SK-N-SH treated with all-trans-retinoic acid at 6 μM for 48 hours (cell line): ENCODE measurements around the gene TMTC2.

Experiments
- ATAC-seq: fragments of 200-7000 bp; cut with Tn5 transposase; 3 replicates; pipeline ENCODE4 v1.9.1; 2020; ENCODE audit warnings: mild to moderate bottlenecking, moderate library complexity
- ARNTL ChIP-seq: fragments of 450-650 bp; formaldehyde crosslinking; IDR thresholded peaks from 2 replicates; pipeline ENCODE4 v1.5.0; 2020; ENCODE audit warnings: low read depth, mild to moderate bottlenecking, moderate library complexity, borderline replicate concordance
- BACH2 ChIP-seq: fragments of 250-450 bp; sonication (Bioruptor Pico); IDR thresholded peaks from 2 replicates; pipeline ENCODE4 v1.9.0; 2021; ENCODE audit warnings: mild to moderate bottlenecking, borderline replicate concordance
- CSDC2 ChIP-seq: fragments of 250-450 bp; sonication (Bioruptor Pico); IDR thresholded peaks from 2 replicates; pipeline ENCODE4 v1.5.0; 2020; ENCODE audit warnings: mild to moderate bottlenecking, moderate library complexity
- ESRRG ChIP-seq: fragments of 250-450 bp; sonication (Bioruptor Pico); IDR thresholded peaks from 2 replicates; pipeline ENCODE4 v1.6.1; 2021; ENCODE audit warnings: mild to moderate bottlenecking
- GLIS3 ChIP-seq: fragments of 250-450 bp; sonication (Bioruptor Pico); IDR thresholded peaks from 2 replicates; pipeline ENCODE4 v1.5.0; 2020; ENCODE audit warnings: mild to moderate bottlenecking, moderate library complexity
- ISL1 ChIP-seq: fragments of 250-450 bp; sonication (Bioruptor Pico); IDR thresholded peaks from 2 replicates; pipeline ENCODE4 v2.1.2; 2022; ENCODE audit warnings: mild to moderate bottlenecking, moderate library complexity
- OSR1 ChIP-seq: fragments of 250-450 bp; sonication (Bioruptor Pico); IDR thresholded peaks from 2 replicates; pipeline ENCODE4 v1.8.0; 2022; ENCODE audit warnings: moderate library complexity, mild to moderate bottlenecking, inconsistent platforms
- PPARA ChIP-seq: fragments of 250-450 bp; sonication (Bioruptor Pico); IDR thresholded peaks from 2 replicates; pipeline ENCODE4 v1.5.0; 2020; ENCODE audit warnings: mild to moderate bottlenecking, borderline replicate concordance
- RARB ChIP-seq: fragments of 250-450 bp; sonication (Bioruptor Pico); IDR thresholded peaks from 2 replicates; pipeline ENCODE4 v1.8.0; 2021; ENCODE audit warnings: mild to moderate bottlenecking, moderate library complexity
- SNAI2 ChIP-seq: fragments of 250-450 bp; sonication (Bioruptor Pico); IDR thresholded peaks from 2 replicates; pipeline ENCODE4 v1.5.0; 2020; ENCODE audit warnings: mild to moderate bottlenecking, moderate library complexity
- TCF4 ChIP-seq: fragments of 250-450 bp; sonication (Bioruptor Pico); IDR thresholded peaks from 2 replicates; pipeline ENCODE4 v1.8.0; 2021; ENCODE audit warnings: mild to moderate bottlenecking, moderate library complexity, borderline replicate concordance
- TOX ChIP-seq: fragments of 250-450 bp; sonication (Bioruptor Pico); IDR thresholded peaks from 2 replicates; pipeline ENCODE4 v1.8.0; 2021; ENCODE audit warnings: mild to moderate bottlenecking, moderate library complexity, borderline replicate concordance
- ZC3H10 ChIP-seq: fragments of 250-450 bp; sonication (Bioruptor Pico); IDR thresholded peaks from 2 replicates; pipeline ENCODE4 v1.5.1; 2021; ENCODE audit warnings: mild to moderate bottlenecking, moderate library complexity
- ZFP3 ChIP-seq: fragments of 250-450 bp; sonication (Bioruptor Pico); IDR thresholded peaks from 2 replicates; pipeline ENCODE4 v1.5.0; 2020; ENCODE audit warnings: mild to moderate bottlenecking, moderate library complexity
- ZFP30 ChIP-seq: fragments of 450-650 bp; formaldehyde crosslinking; IDR thresholded peaks from 2 replicates; pipeline ENCODE4 v1.5.0; 2022; ENCODE audit warnings: mild to moderate bottlenecking, moderate library complexity
- ZNF565 ChIP-seq: fragments of 450-650 bp; formaldehyde crosslinking; conservative IDR thresholded peaks from 2 replicates; pipeline ENCODE4 v1.5.0; 2020; ENCODE audit warnings: low read depth, mild to moderate bottlenecking, moderate library complexity
- ZNF70 ChIP-seq: fragments of 450-650 bp; formaldehyde crosslinking; IDR thresholded peaks from 2 replicates; pipeline ENCODE4 v1.5.0; 2020; ENCODE audit warnings: mild to moderate bottlenecking, moderate library complexity
- TF ChIP-seq, protein P1 (sequence below): fragments of 250-450 bp; sonication (Bioruptor Pico); IDR thresholded peaks from 2 replicates; pipeline ENCODE4 v1.5.1; 2020; ENCODE audit warnings: low read depth, mild to moderate bottlenecking, moderate library complexity
- TF ChIP-seq, protein P2 (sequence below): fragments of 250-450 bp; sonication (Bioruptor Pico); IDR thresholded peaks from 2 replicates; pipeline ENCODE4 v1.5.0; 2020; ENCODE audit warnings: mild to moderate bottlenecking, moderate library complexity
- TF ChIP-seq, protein P3 (sequence below): fragments of 250-450 bp; sonication (Bioruptor Pico); IDR thresholded peaks from 2 replicates; pipeline ENCODE4 v1.5.1; 2021; ENCODE audit warnings: mild to moderate bottlenecking, moderate library complexity

TMTC2 gene

DNA sequence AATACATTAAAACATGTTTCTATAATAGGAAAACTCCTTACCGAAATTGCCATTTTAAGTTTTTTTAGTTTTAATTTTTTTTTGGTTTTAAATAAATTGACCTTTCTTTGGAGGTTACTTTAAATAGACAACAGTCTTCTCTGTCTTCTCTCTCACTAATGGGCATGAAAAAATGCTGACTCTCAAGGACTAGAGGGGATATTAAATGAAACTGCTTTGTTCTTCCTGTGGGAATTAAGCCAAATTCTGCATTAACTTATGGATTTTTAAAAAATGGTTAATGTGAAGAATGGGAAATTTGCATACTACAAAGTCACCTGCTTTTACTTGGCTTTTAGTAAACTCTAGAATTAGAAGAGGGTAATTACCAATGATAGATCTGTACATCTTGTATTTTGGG lies 378.9 kb downstream of the TMTC2 start:
- no peak for TF ChIP-seq RARB (CRISPR knock-in tag)
- no peak for TF ChIP-seq ZFP30 (CRISPR knock-in tag)
- TF ChIP-seq GLIS3 (CRISPR knock-in tag), result no peak
- no peak for TF ChIP-seq BACH2 (CRISPR knock-in tag)
- no peak for TF ChIP-seq ZC3H10 (CRISPR knock-in tag)
- TF ChIP-seq ARNTL (CRISPR knock-in tag), result no peak
- no peak for ATAC-seq

DNA sequence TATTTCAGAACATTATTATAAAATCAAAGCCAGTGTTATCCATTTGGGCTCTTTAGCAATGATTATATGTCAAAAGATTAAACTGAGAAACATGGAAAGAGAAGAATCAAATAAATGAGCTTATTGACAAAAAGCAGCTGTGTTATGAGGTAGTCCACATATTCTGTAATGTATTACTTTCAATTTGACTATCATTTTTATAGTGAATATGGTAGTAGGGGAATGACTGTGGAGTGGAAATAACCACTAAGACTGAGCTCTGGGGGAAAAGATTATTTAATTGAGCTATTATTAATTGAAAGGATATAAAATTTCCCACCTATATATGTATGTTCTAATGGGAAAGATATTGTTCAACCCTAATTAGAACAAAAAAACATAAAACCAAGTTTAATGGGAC lies 381.3 kb downstream of the TMTC2 start:
- TF ChIP-seq OSR1 (CRISPR knock-in tag) (no peak), ZFP3 (CRISPR knock-in tag) (no peak), CSDC2 (CRISPR knock-in tag) (no peak), ISL1 (CRISPR knock-in tag) (no peak), GLIS3 (CRISPR knock-in tag) (no peak), PPARA (CRISPR knock-in tag) (no peak), SNAI2 (no peak), ZFP30 (CRISPR knock-in tag) (no peak)
- TF ChIP-seq, protein P1, sequence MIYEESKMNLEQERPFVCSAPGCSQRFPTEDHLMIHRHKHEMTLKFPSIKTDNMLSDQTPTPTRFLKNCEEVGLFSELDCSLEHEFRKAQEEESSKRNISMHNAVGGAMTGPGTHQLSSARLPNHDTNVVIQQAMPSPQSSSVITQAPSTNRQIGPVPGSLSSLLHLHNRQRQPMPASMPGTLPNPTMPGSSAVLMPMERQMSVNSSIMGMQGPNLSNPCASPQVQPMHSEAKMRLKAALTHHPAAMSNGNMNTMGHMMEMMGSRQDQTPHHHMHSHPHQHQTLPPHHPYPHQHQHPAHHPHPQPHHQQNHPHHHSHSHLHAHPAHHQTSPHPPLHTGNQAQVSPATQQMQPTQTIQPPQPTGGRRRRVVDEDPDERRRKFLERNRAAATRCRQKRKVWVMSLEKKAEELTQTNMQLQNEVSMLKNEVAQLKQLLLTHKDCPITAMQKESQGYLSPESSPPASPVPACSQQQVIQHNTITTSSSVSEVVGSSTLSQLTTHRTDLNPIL, result no peak
- no peak for ATAC-seq

DNA sequence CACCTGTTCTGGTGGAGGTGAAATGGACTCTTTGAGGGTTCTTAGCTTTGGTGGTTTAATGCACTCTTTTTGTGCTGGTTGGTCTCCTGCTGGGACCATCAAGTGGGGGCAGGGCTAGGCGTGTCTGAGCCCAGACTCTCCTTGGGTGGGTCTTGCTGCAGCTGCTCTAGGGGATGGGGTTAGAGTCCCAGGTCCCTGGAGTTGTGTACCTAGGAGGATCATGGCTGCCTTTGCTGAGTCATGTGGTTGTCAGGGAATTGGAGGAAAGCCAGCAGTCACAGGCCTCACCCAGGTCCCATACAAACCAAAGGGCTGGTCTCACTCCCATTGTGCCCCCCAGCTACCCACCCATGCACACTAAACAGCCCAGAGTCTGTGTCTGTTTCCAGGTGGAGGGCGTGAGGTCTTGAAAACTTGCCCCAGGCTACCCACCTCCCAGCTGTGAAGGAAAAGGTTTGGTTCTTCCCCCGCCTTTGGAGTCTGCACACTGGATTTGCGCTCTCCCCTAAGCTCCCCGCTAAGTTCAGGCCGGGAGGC lies 387.7 kb downstream of the TMTC2 start:
- no peak for ATAC-seq
- no peak for TF ChIP-seq ARNTL (CRISPR knock-in tag)
- TF ChIP-seq RARB (CRISPR knock-in tag), result no peak
- TF ChIP-seq, protein P1, result no peak
- TF ChIP-seq, protein P2, sequence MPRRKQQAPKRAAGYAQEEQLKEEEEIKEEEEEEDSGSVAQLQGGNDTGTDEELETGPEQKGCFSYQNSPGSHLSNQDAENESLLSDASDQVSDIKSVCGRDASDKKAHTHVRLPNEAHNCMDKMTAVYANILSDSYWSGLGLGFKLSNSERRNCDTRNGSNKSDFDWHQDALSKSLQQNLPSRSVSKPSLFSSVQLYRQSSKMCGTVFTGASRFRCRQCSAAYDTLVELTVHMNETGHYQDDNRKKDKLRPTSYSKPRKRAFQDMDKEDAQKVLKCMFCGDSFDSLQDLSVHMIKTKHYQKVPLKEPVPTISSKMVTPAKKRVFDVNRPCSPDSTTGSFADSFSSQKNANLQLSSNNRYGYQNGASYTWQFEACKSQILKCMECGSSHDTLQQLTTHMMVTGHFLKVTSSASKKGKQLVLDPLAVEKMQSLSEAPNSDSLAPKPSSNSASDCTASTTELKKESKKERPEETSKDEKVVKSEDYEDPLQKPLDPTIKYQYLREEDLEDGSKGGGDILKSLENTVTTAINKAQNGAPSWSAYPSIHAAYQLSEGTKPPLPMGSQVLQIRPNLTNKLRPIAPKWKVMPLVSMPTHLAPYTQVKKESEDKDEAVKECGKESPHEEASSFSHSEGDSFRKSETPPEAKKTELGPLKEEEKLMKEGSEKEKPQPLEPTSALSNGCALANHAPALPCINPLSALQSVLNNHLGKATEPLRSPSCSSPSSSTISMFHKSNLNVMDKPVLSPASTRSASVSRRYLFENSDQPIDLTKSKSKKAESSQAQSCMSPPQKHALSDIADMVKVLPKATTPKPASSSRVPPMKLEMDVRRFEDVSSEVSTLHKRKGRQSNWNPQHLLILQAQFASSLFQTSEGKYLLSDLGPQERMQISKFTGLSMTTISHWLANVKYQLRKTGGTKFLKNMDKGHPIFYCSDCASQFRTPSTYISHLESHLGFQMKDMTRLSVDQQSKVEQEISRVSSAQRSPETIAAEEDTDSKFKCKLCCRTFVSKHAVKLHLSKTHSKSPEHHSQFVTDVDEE (CRISPR knock-in tag), result no peak
- TF ChIP-seq ISL1 (CRISPR knock-in tag), result no peak
- no peak for TF ChIP-seq TCF4

DNA sequence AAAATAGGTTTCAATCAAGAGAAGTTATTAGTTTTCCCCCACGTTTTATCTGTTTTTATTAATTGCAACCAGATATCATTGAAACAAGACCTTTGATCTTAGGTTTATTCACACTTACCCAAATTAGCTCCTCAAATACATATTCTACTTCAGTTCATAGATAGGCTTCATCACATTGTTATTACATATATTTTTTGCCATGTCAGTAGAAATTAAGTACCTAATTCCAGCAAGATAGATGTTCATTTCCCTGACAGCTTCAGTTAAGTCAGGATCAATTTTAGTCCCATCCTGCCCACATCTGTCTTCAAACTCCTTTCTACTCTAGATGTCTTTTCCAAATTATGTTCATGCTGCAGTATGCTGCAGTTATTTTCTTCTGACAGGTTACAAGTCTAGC lies 388.8 kb downstream of the TMTC2 start:
- no peak for ATAC-seq
- TF ChIP-seq ZC3H10 (CRISPR knock-in tag), result no peak
- TF ChIP-seq CSDC2 (CRISPR knock-in tag), result no peak

DNA sequence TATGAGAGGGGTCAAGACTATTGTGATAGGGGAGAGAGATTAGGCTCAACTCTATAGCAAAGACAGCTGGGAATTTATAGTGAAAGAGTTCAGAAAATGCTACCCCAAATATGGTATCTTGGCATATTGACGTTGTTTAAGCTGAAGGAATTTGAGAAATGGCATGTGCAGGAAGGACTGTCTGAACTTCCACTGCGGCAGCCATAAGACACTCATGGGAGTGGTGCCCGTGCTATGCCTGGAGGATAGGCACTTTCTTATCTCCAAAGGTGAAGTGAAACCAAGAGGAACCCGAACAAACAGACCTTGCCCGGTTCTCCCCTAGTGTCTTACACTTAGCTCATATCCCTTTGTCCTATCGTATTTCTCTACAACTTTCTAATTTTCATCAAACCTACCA lies 390.3 kb downstream of the TMTC2 start:
- ATAC-seq, result no peak

DNA sequence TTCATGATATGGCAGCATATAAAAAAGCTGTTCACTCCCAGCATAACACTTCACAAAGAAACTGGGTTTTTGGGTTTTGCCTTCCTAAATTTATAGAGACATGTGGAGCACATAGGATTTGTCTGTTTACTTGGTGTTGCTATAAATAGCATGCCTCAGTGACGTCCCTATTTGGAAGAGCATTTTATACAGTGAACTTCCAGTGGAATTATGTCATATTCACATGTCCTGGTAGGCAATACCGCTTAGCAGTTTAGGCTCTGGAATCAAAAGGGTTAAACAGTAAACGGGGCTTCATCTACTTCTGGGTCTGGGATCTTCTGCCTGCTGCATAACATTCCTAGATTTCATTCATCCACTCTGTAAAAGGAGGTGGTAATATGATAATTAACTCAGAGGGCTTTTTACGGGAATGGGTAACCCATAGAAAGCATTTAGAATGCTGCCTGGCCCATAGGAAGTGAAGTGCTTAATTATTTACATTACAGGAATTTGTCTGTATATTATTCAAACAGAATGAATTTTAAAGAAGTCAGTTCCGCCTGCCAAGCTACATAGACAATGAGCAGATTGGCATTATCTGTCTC lies 396.1 kb downstream of the TMTC2 start:
- TF ChIP-seq ZNF565 (CRISPR knock-in tag) (no peak), ZFP30 (CRISPR knock-in tag) (no peak), ISL1 (CRISPR knock-in tag) (no peak), TOX (CRISPR knock-in tag) (no peak), ESRRG (no peak), OSR1 (CRISPR knock-in tag) (no peak), PPARA (CRISPR knock-in tag) (no peak), SNAI2 (no peak)
- TF ChIP-seq, protein P1, result no peak
- TF ChIP-seq, protein P2 (CRISPR knock-in tag), result no peak
- TF ChIP-seq, protein P3, sequence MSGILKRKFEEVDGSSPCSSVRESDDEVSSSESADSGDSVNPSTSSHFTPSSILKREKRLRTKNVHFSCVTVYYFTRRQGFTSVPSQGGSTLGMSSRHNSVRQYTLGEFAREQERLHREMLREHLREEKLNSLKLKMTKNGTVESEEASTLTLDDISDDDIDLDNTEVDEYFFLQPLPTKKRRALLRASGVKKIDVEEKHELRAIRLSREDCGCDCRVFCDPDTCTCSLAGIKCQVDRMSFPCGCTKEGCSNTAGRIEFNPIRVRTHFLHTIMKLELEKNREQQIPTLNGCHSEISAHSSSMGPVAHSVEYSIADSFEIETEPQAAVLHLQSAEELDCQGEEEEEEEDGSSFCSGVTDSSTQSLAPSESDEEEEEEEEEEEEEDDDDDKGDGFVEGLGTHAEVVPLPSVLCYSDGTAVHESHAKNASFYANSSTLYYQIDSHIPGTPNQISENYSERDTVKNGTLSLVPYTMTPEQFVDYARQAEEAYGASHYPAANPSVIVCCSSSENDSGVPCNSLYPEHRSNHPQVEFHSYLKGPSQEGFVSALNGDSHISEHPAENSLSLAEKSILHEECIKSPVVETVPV (CRISPR knock-in tag), result no peak
- no peak for ATAC-seq

More for the DNA sequence above, 390.3 kb downstream of the TMTC2 start:
- no peak for TF ChIP-seq TCF4
- TF ChIP-seq ZNF70 (CRISPR knock-in tag), result no peak
- TF ChIP-seq SNAI2, result no peak
